Mucosa of descending colon (tissue), 3 donors: ENCODE measurements around the gene DLG2. TPM values are rescaled to one million over a fixed set of nuclear protein-coding genes. Genes with fewer than 3 reads are reported as not detected.

Experiments
- ATAC-seq: fragments of 200-7000 bp; cut with Tn5 transposase; one replicate; pipeline ENCODE4 v1.9.1; 2020; ENCODE audit warnings: mild to moderate bottlenecking, moderate library complexity
- DNase-seq, 3 donors: peaks; one replicate each; pipeline ENCODE4 v3.0.0-alpha.2; 2020
- H3K36me3 ChIP-seq: fragments of 200-600 bp; one replicate; pipeline ENCODE4 v1.8.0; 2021; ENCODE audit warnings: low read depth, mild to moderate bottlenecking
- H3K4me1 ChIP-seq: fragments of 200-600 bp; one replicate; pipeline ENCODE4 v1.8.0; 2021; ENCODE audit warnings: low read depth, mild to moderate bottlenecking
- H3K4me3 ChIP-seq: fragments of 200-600 bp; one replicate; pipeline ENCODE4 v1.8.0; 2021; ENCODE audit warnings: mild to moderate bottlenecking
- H3K9me3 ChIP-seq: fragments of 200-600 bp; one replicate; pipeline ENCODE4 v1.8.0; 2021; ENCODE audit warnings: mild to moderate bottlenecking
- intact Hi-C, 2 donors: fragments of 100-400 bp; cut with DNase I in 1 of 2; cut with micrococcal nuclease in 1 of 2; formaldehyde crosslinking; loops; one replicate each; pipeline versions ENCODE4 v1.11.0 to v1.11.1; 2022; cut with DNase I, micrococcal nuclease
- total RNA-seq, 3 donors: library from RNA; stranded (reverse); fragmentation: NEBNext Ultra II Directional in 2 of 3; extraction: Animal tissue kit (Norgen Biotek cat#: 25700) in 2 of 3; gene quantifications; one replicate each; pipeline versions ENCODE4 v1.2.1 to v1.2.4, GENCODE V29; 2021 to 2023
- TF ChIP-seq, protein P1 (sequence below): fragments of 200-600 bp; IDR thresholded peaks from one replicate; pipeline ENCODE4 v1.8.0; 2022; ENCODE audit warnings: antibody characterized with exemption, mild to moderate bottlenecking
- donor health status: DM: no; HTN: no; CAD: no; lungs with moderate emphysema.
- donor health status: DM: no; HTN: no; CAD: no.
- donor health status: DM: no; HTN: yes; CAD: no.

Gene DLG2
- total RNA-seq, 3 donors from 2014 or later, result 2.1 to 11.1 (median 2.4) TPM

- DNase-seq, result no peak
Measured at GRCh38 chr11:85539029-85539689, 88.0 kb downstream of the DLG2 start.

DNA sequence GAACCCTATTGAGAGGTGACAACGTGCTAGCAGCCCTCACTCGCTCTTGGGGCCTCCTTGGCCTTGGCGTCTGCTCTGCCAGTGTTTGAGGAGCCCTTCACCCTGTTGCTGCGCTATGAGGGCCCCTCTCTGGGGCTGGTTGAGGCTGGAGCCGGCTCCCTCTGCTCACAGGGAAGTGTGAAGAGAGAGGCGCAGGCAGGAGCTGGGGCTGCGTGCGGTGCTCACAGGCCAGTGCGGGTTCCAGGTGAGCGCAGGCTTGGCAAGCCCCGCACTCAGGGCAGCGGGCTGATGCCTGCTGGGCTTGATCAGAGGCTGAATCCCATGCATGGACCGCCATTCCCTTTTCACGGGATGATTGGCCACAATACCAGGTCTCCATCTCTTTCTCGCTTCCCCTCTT lies 90.7 kb downstream of the DLG2 start:
- TF ChIP-seq, protein P1, sequence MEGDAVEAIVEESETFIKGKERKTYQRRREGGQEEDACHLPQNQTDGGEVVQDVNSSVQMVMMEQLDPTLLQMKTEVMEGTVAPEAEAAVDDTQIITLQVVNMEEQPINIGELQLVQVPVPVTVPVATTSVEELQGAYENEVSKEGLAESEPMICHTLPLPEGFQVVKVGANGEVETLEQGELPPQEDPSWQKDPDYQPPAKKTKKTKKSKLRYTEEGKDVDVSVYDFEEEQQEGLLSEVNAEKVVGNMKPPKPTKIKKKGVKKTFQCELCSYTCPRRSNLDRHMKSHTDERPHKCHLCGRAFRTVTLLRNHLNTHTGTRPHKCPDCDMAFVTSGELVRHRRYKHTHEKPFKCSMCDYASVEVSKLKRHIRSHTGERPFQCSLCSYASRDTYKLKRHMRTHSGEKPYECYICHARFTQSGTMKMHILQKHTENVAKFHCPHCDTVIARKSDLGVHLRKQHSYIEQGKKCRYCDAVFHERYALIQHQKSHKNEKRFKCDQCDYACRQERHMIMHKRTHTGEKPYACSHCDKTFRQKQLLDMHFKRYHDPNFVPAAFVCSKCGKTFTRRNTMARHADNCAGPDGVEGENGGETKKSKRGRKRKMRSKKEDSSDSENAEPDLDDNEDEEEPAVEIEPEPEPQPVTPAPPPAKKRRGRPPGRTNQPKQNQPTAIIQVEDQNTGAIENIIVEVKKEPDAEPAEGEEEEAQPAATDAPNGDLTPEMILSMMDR, result no peak
- H3K4me1 ChIP-seq, result no peaks in the 10 kb centered on the region
- peaks cover 10% of the 10 kb centered on the region for H3K9me3 ChIP-seq
- DNase-seq (no peak), ATAC-seq (no peak)
- H3K36me3 ChIP-seq, result no peaks in the 10 kb centered on the region
- H3K4me3 ChIP-seq, result no peak overlapping the region
- intact Hi-C loops, result no loop called here

More at GRCh38 chr11:85539029-85539689, 88.0 kb downstream of the DLG2 start:
- TF ChIP-seq, protein P1, result no peak
- peaks cover 10% of the 10 kb centered on the region for H3K9me3 ChIP-seq
- H3K4me1 ChIP-seq, result no peaks in the 10 kb centered on the region
- intact Hi-C loops, result no loop called here
- ATAC-seq, result no peak
- H3K36me3 ChIP-seq, result no peaks in the 10 kb centered on the region
- no peak overlapping the region for H3K4me3 ChIP-seq

GRCh38 chr11:85534806-85535205 lies 92.3 kb downstream of the DLG2 start:
- intact Hi-C loops, result no loop called here
- no peak for ATAC-seq
- no peaks in the 10 kb centered on the region for H3K36me3 ChIP-seq
- no peaks in the 10 kb centered on the region for H3K4me1 ChIP-seq
- H3K4me3 ChIP-seq, result no peak overlapping the region
- DNase-seq, result no peak
- H3K9me3 ChIP-seq, result peaks cover 10% of the 10 kb centered on the region
- TF ChIP-seq, protein P1, result no peak

DNA sequence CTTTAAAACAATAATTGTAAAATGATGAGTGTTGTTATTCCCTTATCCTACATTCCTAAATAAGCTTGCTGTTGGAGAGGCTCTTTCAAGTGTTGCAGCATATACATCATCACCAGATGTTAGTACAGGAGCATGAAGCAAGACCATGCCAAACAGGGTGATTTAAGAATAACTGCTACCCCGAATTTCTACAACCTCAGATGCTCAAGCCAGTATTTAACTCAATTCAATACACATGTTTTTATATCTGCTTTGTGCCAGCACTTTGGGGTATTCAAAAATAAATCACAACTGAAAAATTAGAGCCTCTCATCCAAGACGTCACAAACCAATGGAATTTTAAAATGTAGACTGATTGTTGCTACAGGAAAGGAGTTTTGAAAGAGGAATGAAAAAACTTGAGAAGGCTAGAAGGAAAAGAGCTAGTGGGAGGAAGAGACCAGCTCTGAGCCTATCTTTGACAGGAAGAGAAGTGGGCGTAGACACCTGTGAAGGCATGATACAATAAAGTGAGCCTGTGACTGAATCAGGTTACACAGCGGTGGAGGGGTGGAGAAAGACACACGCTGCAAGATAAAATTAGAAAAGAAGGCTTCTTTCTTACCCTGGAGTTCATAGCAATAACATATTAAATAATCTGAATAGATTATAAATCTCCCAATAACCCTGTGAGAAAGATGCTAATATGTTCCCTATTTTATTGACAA lies 95.8 kb downstream of the DLG2 start:
- H3K9me3 ChIP-seq, result peaks cover 10% of the 10 kb centered on the region
- no peak overlapping the region for H3K4me3 ChIP-seq
- no peaks in the 10 kb centered on the region for H3K36me3 ChIP-seq
- intact Hi-C loops, result no loop called here
- DNase-seq (no peak), ATAC-seq (no peak)
- TF ChIP-seq, protein P1, result no peak
- H3K4me1 ChIP-seq, result no peaks in the 10 kb centered on the region

DNA sequence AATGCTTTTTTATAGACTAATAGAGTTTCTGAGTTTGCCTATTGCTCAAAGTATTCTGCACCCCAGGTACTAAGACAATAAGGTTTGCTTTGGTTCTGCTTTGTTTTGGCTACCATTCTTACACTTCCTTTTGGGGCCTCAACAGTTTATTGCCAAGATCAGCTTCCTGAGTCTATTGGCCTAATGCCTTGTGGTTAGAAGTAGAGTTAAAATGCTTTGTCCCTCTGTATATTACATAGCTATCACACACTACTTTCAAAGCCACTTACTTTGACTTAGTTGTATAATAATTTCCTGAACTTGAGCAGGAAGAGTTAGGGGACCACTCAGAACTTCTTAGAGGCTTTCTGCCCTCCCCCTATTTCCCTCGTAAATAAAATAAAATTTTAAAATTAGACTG lies 96.5 kb downstream of the DLG2 start:
- Histone ChIP-seq H3K4me3 (no peak overlapping the region), H3K36me3 (no peaks in the 10 kb centered on the region), H3K9me3 (peaks cover 10% of the 10 kb centered on the region), H3K4me1 (no peaks in the 10 kb centered on the region)
- TF ChIP-seq, protein P1, result no peak
- DNase-seq (no peak), ATAC-seq (no peak)
- intact Hi-C loops, result no loop called here
